HG03280 (cell line): Measurements from ENCODE around the gene SH3BGR.

Source experiments
- ATAC-seq: cut with Tn5 transposase; IDR thresholded peaks from one replicate; pipeline ENCODE4 v1.9.1; 2021; ENCODE audit warnings: mild to moderate bottlenecking, moderate library complexity; ENCODE audit not compliant: unreplicated experiment

SH3BGR gene

DNA sequence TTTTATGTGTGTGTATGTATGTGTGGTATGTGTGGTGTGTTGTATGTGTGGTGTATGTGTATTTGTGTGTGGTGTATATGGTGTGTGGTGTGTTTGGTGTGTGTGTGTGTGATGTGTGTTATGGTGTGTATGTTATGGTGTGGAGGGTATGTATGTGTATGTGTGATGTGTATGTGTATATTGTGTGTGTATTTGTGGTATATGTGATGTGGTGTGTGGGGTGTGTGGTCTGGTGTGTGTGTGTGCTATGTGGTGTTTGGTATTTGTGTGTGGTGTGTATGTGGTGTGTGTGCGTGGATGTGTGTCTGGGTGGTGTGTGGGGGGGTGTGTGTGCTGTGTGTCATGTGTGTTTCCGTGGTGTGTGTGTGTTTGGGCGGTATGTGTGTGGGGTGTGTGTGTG lies 59.3 kb downstream of the SH3BGR start:
- no peak for ATAC-seq

DNA sequence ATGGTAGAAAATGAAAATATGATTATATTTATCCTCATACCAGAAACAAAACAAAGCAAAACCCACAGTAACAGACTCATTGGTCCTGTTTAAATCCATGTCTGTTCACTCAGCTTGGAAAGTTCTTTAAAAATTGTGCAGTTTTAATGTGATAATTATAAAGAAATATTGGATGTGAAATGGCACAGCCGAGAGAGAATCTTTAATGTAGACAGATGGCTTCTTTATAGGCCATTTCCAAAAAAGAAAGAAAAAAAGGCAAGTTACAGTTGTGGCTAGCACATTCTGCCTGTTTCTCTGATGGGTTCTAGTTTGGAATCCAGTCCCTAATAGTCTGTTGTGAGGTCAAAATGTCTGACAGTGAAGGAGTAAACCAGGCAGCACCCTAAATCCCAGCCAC lies 62.0 kb downstream of the SH3BGR start:
- no peak for ATAC-seq

GRCh38 chr21:39515684-39516472 lies 64.1 kb downstream of the SH3BGR start:
- no peak for ATAC-seq

DNA sequence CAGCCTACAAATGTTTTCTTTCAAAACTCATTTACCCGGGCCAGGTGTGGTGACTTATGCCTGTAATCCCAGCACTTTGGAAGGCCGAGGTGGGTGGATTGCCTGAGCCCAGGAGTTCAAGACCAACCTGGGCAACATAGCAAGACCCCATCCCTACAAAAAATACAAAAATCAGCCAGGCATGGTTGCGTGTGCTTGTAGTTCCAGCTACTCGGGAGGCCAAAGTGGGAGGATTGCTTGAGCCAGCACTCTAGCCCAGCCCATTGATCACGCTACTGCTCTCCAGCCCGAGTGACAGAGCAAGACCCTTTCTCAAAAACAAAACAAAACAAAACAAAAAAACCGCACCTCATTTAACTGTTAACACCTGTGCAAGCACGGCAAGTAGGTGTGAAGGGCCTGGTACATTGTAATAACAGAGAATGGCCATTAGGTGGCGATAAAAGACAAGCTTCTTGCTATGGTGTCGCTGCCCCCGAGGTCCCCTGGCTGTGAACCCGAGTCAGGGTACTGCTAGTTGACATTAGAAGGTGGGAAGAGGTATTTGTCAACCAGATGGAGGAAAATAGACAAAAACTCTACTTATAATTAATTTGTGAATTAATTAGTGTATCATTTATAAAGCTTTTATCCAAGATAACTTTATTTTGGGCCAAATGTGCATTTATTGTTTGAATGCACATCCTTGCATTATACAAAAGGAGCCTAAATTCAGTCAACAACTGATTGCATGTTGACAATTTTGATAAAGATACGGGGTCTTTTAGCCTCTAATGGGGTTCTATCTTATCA lies 66.5 kb downstream of the SH3BGR start:
- ATAC-seq, result no peak

DNA sequence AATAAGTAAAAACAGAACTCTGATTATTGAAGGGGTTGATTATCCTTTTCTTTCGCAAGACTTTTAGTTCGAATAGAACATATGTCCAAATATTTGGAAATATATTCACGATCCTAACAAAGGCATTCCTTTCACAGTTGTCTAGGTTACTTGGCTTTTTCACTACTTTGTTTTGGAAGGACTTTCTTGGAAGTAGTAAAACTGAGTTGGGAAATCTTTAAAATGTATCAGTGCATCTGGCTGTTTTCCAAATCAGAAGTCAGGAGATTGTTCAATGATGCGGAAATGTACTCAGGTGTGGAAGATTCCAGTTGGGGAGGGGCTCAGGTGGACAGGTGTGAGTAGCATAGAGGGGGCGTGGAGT lies 67.1 kb downstream of the SH3BGR start:
- ATAC-seq, result no peak

GRCh38 chr21:39519835-39520234 lies 68.1 kb downstream of the SH3BGR start:
- no peak for ATAC-seq

DNA sequence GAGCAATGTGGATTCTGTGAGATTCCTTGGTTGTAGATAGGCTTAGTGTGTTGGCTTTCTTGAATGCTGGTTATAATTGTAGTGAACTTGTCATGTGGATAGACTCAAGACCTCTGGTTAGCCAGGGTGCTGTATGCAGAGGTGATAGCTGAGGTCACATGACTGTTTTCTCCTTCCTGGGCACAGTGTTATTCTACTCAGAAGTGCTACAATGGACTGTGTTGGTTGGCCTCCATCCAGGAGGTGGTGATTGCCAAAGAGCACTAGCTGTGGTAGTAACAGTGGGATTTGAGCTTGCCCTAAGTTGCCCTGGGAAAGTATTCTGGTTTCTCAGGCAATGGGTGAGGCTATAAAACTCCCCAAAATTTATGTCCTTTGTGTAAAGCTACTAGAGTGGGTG lies 71.6 kb downstream of the SH3BGR start:
- no peak for ATAC-seq

- ATAC-seq, result no peak
Measured at GRCh38 chr21:39523915-39524314, 72.1 kb downstream of the SH3BGR start.

GRCh38 chr21:39525129-39525528 lies 73.4 kb downstream of the SH3BGR start:
- ATAC-seq, result no peak

GRCh38 chr21:39525601-39526000 lies 73.8 kb downstream of the SH3BGR start:
- no peak for ATAC-seq

DNA sequence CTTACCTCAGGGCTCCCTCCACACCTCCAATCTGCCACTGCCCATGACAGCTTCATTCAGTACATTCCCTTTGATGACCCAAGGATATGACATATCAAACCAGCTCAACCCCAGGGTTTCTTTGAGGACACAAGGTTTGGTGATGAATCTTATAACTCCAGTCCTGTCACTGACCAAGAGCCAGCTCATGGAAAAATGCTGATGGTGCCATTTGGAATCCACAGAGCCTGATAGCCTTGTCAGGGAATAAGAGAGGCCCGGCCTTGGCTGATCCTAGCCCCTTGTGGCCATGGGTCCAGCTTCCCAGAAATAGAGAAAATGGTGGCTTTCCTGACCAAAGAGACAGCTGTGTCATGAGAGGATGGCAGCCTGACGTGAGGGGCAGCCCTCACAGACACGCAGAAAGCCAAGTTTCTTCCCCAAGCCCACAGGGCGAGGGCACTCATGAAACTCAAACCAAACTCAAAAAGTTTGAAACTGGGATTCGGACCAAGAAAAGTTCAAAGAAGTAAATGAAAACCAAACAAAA lies 75.4 kb downstream of the SH3BGR start:
- no peak for ATAC-seq

DNA sequence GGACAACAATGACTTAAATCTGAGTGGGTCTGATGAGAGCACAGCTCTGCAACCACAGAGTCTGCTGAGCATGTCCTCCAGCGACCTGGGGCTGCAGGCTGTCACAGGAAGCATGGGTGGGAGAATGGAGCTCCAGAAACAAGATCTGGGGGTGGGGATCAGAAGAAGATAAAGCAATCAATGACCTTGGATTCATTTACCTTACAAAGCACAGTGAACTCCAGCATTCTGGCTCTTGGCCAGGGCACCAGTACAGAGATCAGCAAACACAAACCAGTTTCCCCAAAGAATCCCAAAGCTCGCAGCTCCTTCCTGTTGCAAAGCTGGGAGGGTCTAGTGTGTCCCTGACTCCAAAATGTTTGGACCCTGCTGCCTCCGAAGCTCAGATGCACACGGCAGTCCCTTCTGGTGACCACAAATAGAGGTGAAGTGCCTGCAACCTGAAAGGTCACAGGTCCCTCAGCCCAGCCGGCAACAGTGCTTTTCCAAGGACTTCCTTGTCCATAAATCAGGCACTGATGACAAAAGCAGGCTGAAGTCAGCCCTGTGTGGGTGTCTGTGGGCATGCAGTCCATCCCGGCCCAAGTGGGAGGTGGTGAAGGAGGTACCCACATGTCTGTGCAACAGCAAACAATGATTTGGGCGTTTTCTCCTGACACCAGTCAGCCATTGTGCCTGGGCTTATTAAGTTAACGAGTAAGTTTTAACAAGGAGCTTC lies 76.1 kb downstream of the SH3BGR start:
- ATAC-seq, result no peak

GRCh38 chr21:39529026-39529425 lies 77.3 kb downstream of the SH3BGR start:
- no peak for ATAC-seq

DNA sequence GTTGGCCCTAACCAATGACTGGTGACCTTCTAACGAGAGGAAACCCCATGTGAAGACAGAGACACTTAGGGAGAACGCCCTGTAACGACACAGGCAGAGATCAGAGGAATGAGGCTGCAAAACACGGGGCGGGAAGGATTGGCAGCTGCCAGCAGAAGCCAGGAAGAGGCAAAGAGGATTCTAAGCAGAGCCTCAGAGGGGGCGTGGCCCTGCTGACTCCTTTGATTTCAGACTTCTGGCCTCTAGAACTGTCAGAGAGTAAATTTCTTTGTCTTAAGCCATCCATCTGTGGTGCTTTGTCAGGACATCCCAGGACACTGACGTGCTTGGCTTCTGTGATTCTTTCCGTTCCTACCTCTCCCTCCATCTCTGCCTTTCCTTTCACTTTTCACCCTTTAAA lies 79.3 kb downstream of the SH3BGR start:
- no peak for ATAC-seq

GRCh38 chr21:39531840-39532239 lies 80.1 kb downstream of the SH3BGR start:
- ATAC-seq, result no peak

GRCh38 chr21:39533545-39534380 lies 82.0 kb downstream of the SH3BGR start:
- no peak for ATAC-seq

GRCh38 chr21:39535646-39536437 lies 84.1 kb downstream of the SH3BGR start:
- ATAC-seq, result no peak

GRCh38 chr21:39536835-39537234 lies 85.1 kb downstream of the SH3BGR start:
- ATAC-seq, result no peak

DNA sequence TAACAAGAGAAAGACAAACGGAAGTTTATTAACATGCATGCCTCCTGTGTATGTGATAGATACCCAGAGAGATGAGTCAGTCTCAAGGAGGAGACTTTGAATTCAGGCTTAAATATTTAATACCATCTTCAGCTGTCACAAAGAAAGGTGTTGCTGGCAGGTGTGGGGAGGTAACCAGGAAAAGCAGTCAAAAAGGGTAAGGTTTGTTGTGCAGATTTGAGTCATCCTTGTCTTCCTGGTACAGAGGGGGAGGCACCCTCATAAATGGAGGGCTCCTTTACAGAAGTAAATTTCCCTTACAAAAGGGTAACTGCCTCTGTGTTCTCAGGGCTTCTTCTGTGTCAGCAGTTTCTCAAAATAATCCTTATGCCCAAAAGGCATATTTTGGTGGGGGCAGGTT lies 85.8 kb downstream of the SH3BGR start:
- ATAC-seq, result no peak
